Neural cell (in vitro differentiated cells): Measurements from ENCODE around the gene LDAF1. TPM values are rescaled to one million over a fixed set of nuclear protein-coding genes. Genes with fewer than 3 reads are reported as not detected.

Experiments used
- H2AFZ ChIP-seq: fragments of 200-600, 300-800 bp; sonication (generic), shearing (Covaris generic); 2 replicates; pipeline ENCODE4 v1.6.0; 2014; ENCODE audit warnings: low read depth, mild to moderate bottlenecking, antibody characterized with exemption, low read length, moderate library complexity
- H3F3A ChIP-seq: fragments of 200-600 bp; shearing (Covaris generic); 2 replicates; pipeline ENCODE4 v1.6.1; 2016; ENCODE audit warnings: mild to moderate bottlenecking, moderate library complexity, mixed read lengths, antibody characterized with exemption, low read length; ENCODE audit not compliant: insufficient read depth, poor library complexity, severe bottlenecking
- H3K27ac ChIP-seq: fragments of 200-600, 300-800 bp; sonication (generic), shearing (Covaris generic); 2 replicates; pipeline ENCODE4 v1.5.1; 2014; ENCODE audit warnings: mild to moderate bottlenecking, low read length, moderate library complexity
- H3K27me3 ChIP-seq: fragments of 300-800, 200-600 bp; sonication (generic), shearing (Covaris generic); 2 replicates; pipeline ENCODE4 v1.6.0; 2014; ENCODE audit warnings: mild to moderate bottlenecking, low read depth, low read length, moderate library complexity; ENCODE audit not compliant: insufficient read depth
- H3K36me3 ChIP-seq: fragments of 300-800, 200-600 bp; sonication (generic), shearing (Covaris generic); 2 replicates; pipeline ENCODE4 v1.5.1; 2014; ENCODE audit warnings: mild to moderate bottlenecking, antibody characterized with exemption, low read length, moderate library complexity; ENCODE audit not compliant: insufficient read depth
- H3K4me2 ChIP-seq: fragments of 300-800, 200-600 bp; sonication (generic), shearing (Covaris generic); 2 replicates; pipeline ENCODE4 v1.6.0; 2014; ENCODE audit warnings: mild to moderate bottlenecking, low read length
- H3K4me3 ChIP-seq: fragments of 300-800, 200-600 bp; sonication (generic), shearing (Covaris generic); 2 replicates; pipeline ENCODE4 v1.5.1; 2014; ENCODE audit warnings: mild to moderate bottlenecking, low read length, moderate library complexity
- H3K79me2 ChIP-seq: fragments of 200-600 bp; shearing (Covaris generic); replicated peaks from 2 replicates; pipeline ENCODE4 v1.6.0; 2014; ENCODE audit warnings: mild to moderate bottlenecking, low read length, moderate library complexity; ENCODE audit not compliant: insufficient read depth
- H3K9ac ChIP-seq: fragments of 300-800, 200-600 bp; sonication (generic), shearing (Covaris generic); 2 replicates; pipeline ENCODE4 v1.6.1; 2016; ENCODE audit warnings: mild to moderate bottlenecking, low read length, mixed read lengths
- H3K9me2 ChIP-seq: fragments of 200-600 bp; shearing (Covaris generic); 2 replicates; pipeline ENCODE4 v1.6.1; 2016; ENCODE audit warnings: mild to moderate bottlenecking, low read length, mixed read lengths; ENCODE audit not compliant: insufficient read depth
- H3K9me3 ChIP-seq: fragments of 200-600, 300-800 bp; sonication (generic), shearing (Covaris generic); 2 replicates; pipeline ENCODE4 v1.6.1; 2016; ENCODE audit warnings: mild to moderate bottlenecking, mixed run types, low read length, moderate library complexity, mixed read lengths
- H4K20me1 ChIP-seq: fragments of 200-600 bp; shearing (Covaris generic); 2 replicates; pipeline ENCODE4 v1.6.1; 2016; ENCODE audit warnings: mild to moderate bottlenecking, mixed run types; ENCODE audit not compliant: insufficient read depth
- EP300 ChIP-seq: fragments of 450-650 bp; conservative IDR thresholded peaks from 2 replicates; pipeline ENCODE4 v1.6.1; 2014; ENCODE audit warnings: antibody characterized with exemption, mild to moderate bottlenecking, moderate library complexity; ENCODE audit not compliant: poor library complexity, severe bottlenecking
- EZH2 ChIP-seq: fragments of 200-600, 300-800 bp; shearing (Covaris generic), sonication (generic); IDR thresholded peaks from 2 replicates; pipeline ENCODE4 v1.6.1; 2014; ENCODE audit warnings: antibody characterized with exemption, low read length, borderline replicate concordance, mild to moderate bottlenecking; ENCODE audit not compliant: insufficient read depth, poor library complexity, severe bottlenecking
- MXI1 ChIP-seq: fragments of 450-650 bp; conservative IDR thresholded peaks from 2 replicates; pipeline ENCODE4 v1.6.1; 2014; ENCODE audit warnings: antibody characterized with exemption, mild to moderate bottlenecking; ENCODE audit not compliant: poor library complexity, severe bottlenecking
- POLR2AphosphoS5 ChIP-seq: IDR thresholded peaks from 2 replicates; pipeline ENCODE4 v1.6.1; 2012
- RAD21 ChIP-seq: fragments of 450-650 bp; conservative IDR thresholded peaks from 2 replicates; pipeline ENCODE4 v1.6.1; 2014; ENCODE audit warnings: antibody characterized with exemption, mild to moderate bottlenecking, moderate library complexity
- REST ChIP-seq: IDR thresholded peaks from 2 replicates; pipeline ENCODE4 v1.6.1; 2012; ENCODE audit warnings: borderline replicate concordance
- SMC3 ChIP-seq: fragments of 450-650 bp; conservative IDR thresholded peaks from 2 replicates; pipeline ENCODE4 v1.6.1; 2014; ENCODE audit warnings: antibody characterized with exemption, mild to moderate bottlenecking, moderate library complexity; ENCODE audit not compliant: poor library complexity
- TAF1 ChIP-seq: IDR thresholded peaks from 2 replicates; pipeline ENCODE4 v1.6.1; 2012; ENCODE audit warnings: low read depth
- polyA plus RNA-seq: library from polyadenylated mRNA; depleted of rRNA; stranded (reverse); fragments of >200 nt; gene quantifications from 2 replicates; pipeline ENCODE4 v1.2.3, GENCODE V29; 2014
- TF ChIP-seq, protein P1 (sequence below): fragments of 450-650 bp; IDR thresholded peaks from 2 replicates; pipeline ENCODE4 v1.5.1; 2014; ENCODE audit warnings: antibody characterized with exemption, mild to moderate bottlenecking, moderate library complexity; ENCODE audit not compliant: poor library complexity, severe bottlenecking

LDAF1 gene
- polyA plus RNA-seq, 1 donor from 2014 or later = 10.8 TPM

GRCh38 chr16:21130811-21131210 is 27.7 kb upstream of the LDAF1 start:
- no peaks in the 10 kb centered on the region for H4K20me1 ChIP-seq
- no peaks in the 10 kb centered on the region for H3K27me3 ChIP-seq
- TF ChIP-seq EZH2 (no peak), REST (no peak), EP300 (no peak), RAD21 (no peak), SMC3 (no peak), POLR2AphosphoS5 (no peak), TAF1 (no peak), MXI1 (no peak)
- TF ChIP-seq, protein P1, sequence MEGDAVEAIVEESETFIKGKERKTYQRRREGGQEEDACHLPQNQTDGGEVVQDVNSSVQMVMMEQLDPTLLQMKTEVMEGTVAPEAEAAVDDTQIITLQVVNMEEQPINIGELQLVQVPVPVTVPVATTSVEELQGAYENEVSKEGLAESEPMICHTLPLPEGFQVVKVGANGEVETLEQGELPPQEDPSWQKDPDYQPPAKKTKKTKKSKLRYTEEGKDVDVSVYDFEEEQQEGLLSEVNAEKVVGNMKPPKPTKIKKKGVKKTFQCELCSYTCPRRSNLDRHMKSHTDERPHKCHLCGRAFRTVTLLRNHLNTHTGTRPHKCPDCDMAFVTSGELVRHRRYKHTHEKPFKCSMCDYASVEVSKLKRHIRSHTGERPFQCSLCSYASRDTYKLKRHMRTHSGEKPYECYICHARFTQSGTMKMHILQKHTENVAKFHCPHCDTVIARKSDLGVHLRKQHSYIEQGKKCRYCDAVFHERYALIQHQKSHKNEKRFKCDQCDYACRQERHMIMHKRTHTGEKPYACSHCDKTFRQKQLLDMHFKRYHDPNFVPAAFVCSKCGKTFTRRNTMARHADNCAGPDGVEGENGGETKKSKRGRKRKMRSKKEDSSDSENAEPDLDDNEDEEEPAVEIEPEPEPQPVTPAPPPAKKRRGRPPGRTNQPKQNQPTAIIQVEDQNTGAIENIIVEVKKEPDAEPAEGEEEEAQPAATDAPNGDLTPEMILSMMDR = no peak
- H3K9me3 ChIP-seq = no peaks in the 10 kb centered on the region
- no peak overlapping the region for H2AFZ ChIP-seq
- H3K4me3 ChIP-seq = no peak overlapping the region
- no peaks in the 10 kb centered on the region for H3K79me2 ChIP-seq
- no peaks in the 10 kb centered on the region for H3F3A ChIP-seq
- H3K9ac ChIP-seq = no peak overlapping the region
- H3K4me2 ChIP-seq = no peak overlapping the region
- no peaks in the 10 kb centered on the region for H3K36me3 ChIP-seq
- H3K27ac ChIP-seq = no peak overlapping the region
- H3K9me2 ChIP-seq = no peaks in the 10 kb centered on the region

DNA sequence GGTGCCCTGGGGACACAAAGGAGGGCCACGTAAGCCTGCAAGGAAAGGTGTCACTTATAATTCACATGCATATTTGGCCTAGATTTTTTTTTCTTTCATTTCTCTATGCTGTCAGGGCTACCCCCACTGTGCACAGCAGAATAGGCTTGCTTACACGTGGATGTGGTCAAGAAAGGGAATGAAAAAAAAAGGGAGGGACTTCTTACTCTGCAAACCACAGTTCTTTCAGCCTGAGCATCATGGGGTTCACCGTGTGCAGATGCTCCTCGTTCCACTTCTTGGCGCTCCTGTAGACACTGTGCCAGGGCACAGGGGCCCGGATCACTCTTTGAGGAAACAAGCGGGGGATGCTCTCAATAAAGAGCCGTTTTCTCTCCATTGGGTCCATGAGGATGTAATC is 24.4 kb upstream of the LDAF1 start:
- H3K4me2 ChIP-seq = no peak overlapping the region
- H3K4me3 ChIP-seq = no peak overlapping the region
- no peak overlapping the region for H3K9ac ChIP-seq
- no peaks in the 10 kb centered on the region for H4K20me1 ChIP-seq
- no peak overlapping the region for H3K27ac ChIP-seq
- H3K9me3 ChIP-seq = no peaks in the 10 kb centered on the region
- H3K79me2 ChIP-seq = no peaks in the 10 kb centered on the region
- H3K36me3 ChIP-seq = no peaks in the 10 kb centered on the region
- no peaks in the 10 kb centered on the region for H3K9me2 ChIP-seq
- TF ChIP-seq TAF1 (no peak), POLR2AphosphoS5 (no peak), EZH2 (no peak), EP300 (no peak)
- TF ChIP-seq, protein P1 = no peak
- no peaks in the 10 kb centered on the region for H3F3A ChIP-seq
- H2AFZ ChIP-seq = no peak overlapping the region
- H3K27me3 ChIP-seq = no peaks in the 10 kb centered on the region
